H1 (cell line): ENCODE results near the gene RPIA.
"Not testable (repeated sequence)": the region's sequence is repeated elsewhere in the genome, so short reads cannot be mapped to it uniquely, and the experiment has no call there.

Source experiments
- ASH2L ChIP-seq: fragments of 200-600, 300-600 bp; sonication (generic); IDR thresholded peaks from one replicate; pipeline ENCODE4 v1.7.1; 2017; ENCODE audit warnings: low read length
- CBX8 ChIP-seq: fragments of 300-800, 300-1000 bp; sonication (generic); IDR thresholded peaks from 2 replicates; pipeline ENCODE4 v1.7.1; 2016; ENCODE audit warnings: low read depth, low read length, borderline replicate concordance
- POLR2A ChIP-seq, 2 experiments: IDR thresholded peaks; 1 replicate in 1 of 2; 2 replicates in 1 of 2; pipeline ENCODE4 v1.6.1; 2011; ENCODE audit warnings: low read depth in 2 of 2, low read length in 2 of 2, mild to moderate bottlenecking in 2 of 2; ENCODE audit errors: control extremely low read depth in 1 of 2
- TF ChIP-seq, protein P1 (sequence below), 3 experiments: IDR thresholded peaks; 1 replicate in 2 of 3; 2 replicates in 1 of 3; pipeline versions ENCODE4 v1.5.1 to v1.6.1; 2011; ENCODE audit warnings: low read length in 3 of 3, mild to moderate bottlenecking in 3 of 3, inconsistent platforms in 2 of 3, low read depth in 1 of 3, moderate library complexity in 1 of 3; ENCODE audit not compliant: insufficient read depth in 1 of 3; ENCODE audit errors: control extremely low read depth in 1 of 3
- TF ChIP-seq, protein P2 (sequence below): IDR thresholded peaks from 2 replicates; pipeline ENCODE4 v1.6.1; 2011; ENCODE audit warnings: low read depth, mild to moderate bottlenecking, low read length; ENCODE audit not compliant: insufficient read depth

DNA sequence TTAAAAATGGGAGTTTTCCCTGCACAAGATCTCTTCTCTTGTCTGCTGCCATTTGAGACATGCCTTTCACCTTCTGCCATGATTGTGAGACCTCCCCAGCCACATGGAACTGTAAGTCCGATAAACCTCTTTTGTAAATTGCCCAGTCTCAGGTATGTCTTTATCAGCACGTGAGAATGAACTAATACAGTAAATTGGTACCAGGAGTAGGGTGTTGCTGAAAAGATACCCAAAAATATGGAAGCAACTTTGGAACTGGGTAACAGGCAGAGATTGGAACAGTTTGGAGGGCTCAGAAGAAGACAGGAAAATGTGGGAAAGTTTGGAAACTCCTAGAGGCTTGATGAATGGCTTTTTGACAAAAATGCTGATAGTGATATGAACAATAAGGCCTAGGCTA is 67.2 kb downstream of the RPIA start:
- TF ChIP-seq ASH2L; POLR2A (IDR thresholded peaks at IDR 0.05; ENCODE audit: control extremely low read depth in 1 of 2, low read depth in 2 of 2, low read length in 2 of 2); CBX8: not testable (repeated sequence)
- TF ChIP-seq, protein P1, sequence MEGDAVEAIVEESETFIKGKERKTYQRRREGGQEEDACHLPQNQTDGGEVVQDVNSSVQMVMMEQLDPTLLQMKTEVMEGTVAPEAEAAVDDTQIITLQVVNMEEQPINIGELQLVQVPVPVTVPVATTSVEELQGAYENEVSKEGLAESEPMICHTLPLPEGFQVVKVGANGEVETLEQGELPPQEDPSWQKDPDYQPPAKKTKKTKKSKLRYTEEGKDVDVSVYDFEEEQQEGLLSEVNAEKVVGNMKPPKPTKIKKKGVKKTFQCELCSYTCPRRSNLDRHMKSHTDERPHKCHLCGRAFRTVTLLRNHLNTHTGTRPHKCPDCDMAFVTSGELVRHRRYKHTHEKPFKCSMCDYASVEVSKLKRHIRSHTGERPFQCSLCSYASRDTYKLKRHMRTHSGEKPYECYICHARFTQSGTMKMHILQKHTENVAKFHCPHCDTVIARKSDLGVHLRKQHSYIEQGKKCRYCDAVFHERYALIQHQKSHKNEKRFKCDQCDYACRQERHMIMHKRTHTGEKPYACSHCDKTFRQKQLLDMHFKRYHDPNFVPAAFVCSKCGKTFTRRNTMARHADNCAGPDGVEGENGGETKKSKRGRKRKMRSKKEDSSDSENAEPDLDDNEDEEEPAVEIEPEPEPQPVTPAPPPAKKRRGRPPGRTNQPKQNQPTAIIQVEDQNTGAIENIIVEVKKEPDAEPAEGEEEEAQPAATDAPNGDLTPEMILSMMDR (IDR thresholded peaks at IDR 0.05; ENCODE audit: control extremely low read depth in 1 of 3, insufficient read depth in 1 of 3, low read depth in 1 of 3, low read length in 3 of 3) = not testable (repeated sequence)
- TF ChIP-seq, protein P2, sequence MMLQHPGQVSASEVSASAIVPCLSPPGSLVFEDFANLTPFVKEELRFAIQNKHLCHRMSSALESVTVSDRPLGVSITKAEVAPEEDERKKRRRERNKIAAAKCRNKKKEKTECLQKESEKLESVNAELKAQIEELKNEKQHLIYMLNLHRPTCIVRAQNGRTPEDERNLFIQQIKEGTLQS = not testable (repeated sequence)
